GM12872 (cell line): Measurements from ENCODE around the gene DBNL.
A peak's percentile ranks its signal among the peaks of the same experiment; 100 is the strongest.

Experiments used
- CTCF ChIP-seq: IDR thresholded peaks from 3 replicates; pipeline ENCODE4 v1.5.1; 2011; ENCODE audit warnings: low read depth, mild to moderate bottlenecking, low read length, moderate library complexity; ENCODE audit not compliant: insufficient read depth

The DBNL gene

GRCh38 chr7:44108768-44109750 is 64.6 kb downstream of the DBNL start:
- peak; percentile 43; the same call in 2 of the 3 replicates for TF ChIP-seq CTCF

- no peak for TF ChIP-seq CTCF
Measured at GRCh38 chr7:44109991-44110390, 65.5 kb downstream of the DBNL start.

DNA sequence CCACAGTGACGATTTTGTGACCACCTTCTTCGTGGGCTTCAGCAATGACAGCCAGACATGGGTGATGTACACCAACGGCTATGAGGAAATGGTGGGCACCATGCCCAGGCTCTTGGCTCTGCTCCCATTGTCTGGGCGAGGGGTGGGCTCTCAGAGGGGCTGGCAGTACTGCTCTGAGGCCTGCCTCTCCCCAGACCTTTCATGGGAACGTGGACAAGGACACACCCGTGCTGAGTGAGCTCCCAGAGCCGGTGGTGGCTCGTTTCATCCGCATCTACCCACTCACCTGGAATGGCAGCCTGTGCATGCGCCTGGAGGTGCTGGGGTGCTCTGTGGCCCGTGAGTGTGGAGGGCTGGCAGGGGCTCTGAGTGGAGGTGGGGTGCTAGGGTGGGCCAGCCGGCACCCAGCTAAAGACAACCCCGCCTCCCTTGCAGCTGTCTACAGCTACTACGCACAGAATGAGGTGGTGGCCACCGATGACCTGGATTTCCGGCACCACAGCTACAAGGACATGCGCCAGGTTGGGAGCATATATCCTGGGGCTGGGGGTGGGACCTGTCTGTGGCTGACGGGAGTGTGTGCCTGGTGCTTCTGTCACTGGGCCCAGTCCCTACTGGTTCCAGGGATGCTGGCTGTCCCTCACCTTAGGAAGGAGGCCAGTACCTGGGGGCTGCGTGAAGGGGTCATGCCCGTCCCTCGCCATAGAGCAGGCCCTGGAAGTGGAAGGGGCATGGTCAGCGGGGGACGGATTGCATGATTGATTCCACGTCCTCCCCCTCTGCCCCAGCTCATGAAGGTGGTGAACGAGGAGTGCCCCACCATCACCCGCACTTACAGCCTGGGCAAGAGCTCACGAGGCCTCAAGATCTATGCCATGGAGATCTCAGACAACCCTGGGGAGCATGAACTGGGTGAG is 66.5 kb downstream of the DBNL start:
- TF ChIP-seq CTCF = no peak
